A673 (cell line): ENCODE data around the gene PLCD3. TPM values are rescaled to one million over a fixed set of nuclear protein-coding genes. Genes with fewer than 3 reads are reported as not detected.

Experiments
- BruUV-seq: library from RNA; stranded (reverse); fragments of 400-500 nt; replicated peaks from 2 replicates; lab custom pipeline; 2021; lab: Mats Ljungman, UMichigan
- CTCF ChIA-PET: fragments of 300-600 bp; sonication (Branson Sonifier 250); formaldehyde crosslinking; loops from one replicate; lab custom pipeline; 2022; ENCODE audit warnings: antibody characterized with exemption; lab: Charles Lee
- POLR2A ChIA-PET: fragments of 300-600 bp; sonication (Branson Sonifier 250); formaldehyde crosslinking; loops from one replicate; lab custom pipeline; 2022; ENCODE audit warnings: antibody characterized with exemption; ENCODE audit not compliant: low non-redundant PET; lab: Charles Lee
- DNase-seq: peaks from one replicate; pipeline ENCODE4 v3.0.0-alpha.2; 2015; ENCODE audit warnings: low spot score
- H3K27ac ChIP-seq: fragments of 200-600 bp; sonication (generic); 2 replicates; pipeline ENCODE4 v1.5.1; 2016; ENCODE audit warnings: mixed run types, low read depth, mild to moderate bottlenecking, mixed read lengths, antibody characterized with exemption, low read length; ENCODE audit not compliant: poor library complexity, severe bottlenecking
- H3K27me3 ChIP-seq: fragments of 200-600 bp; sonication (generic); replicated peaks from 2 replicates; pipeline ENCODE4 v1.6.1; 2017; ENCODE audit warnings: mixed run types, low read depth, mild to moderate bottlenecking, mixed read lengths, antibody characterized with exemption, low read length; ENCODE audit not compliant: insufficient read depth, poor library complexity
- H3K36me3 ChIP-seq: fragments of 200-600 bp; sonication (generic); 2 replicates; pipeline ENCODE4 v1.6.1; 2016; ENCODE audit warnings: mixed run types, mild to moderate bottlenecking, mixed read lengths, antibody characterized with exemption, low read length; ENCODE audit not compliant: insufficient read depth, poor library complexity, severe bottlenecking
- H3K4me1 ChIP-seq: fragments of 200-600 bp; sonication (generic); 2 replicates; pipeline ENCODE4 v1.6.1; 2017; ENCODE audit warnings: mixed run types, mild to moderate bottlenecking, mixed read lengths, antibody characterized with exemption, low read length; ENCODE audit not compliant: insufficient read depth, poor library complexity, severe bottlenecking
- H3K4me3 ChIP-seq: fragments of 200-600 bp; sonication (generic); 2 replicates; pipeline ENCODE4 v1.5.1; 2016; ENCODE audit warnings: low read depth, mixed run types, mild to moderate bottlenecking, mixed read lengths, low read length; ENCODE audit not compliant: poor library complexity, severe bottlenecking
- H3K9me3 ChIP-seq: fragments of 200-600 bp; sonication (generic); 2 replicates; pipeline ENCODE4 v1.6.1; 2016; ENCODE audit warnings: mixed run types, low read depth, mild to moderate bottlenecking, mixed read lengths, antibody characterized with exemption, low read length; ENCODE audit not compliant: poor library complexity, severe bottlenecking
- CTCF ChIP-seq: fragments of 300-800, 200-600 bp; sonication (generic); conservative IDR thresholded peaks from 2 replicates; pipeline ENCODE4 v1.5.1; 2017; ENCODE audit warnings: low read depth, mild to moderate bottlenecking, antibody characterized with exemption, low read length, moderate library complexity, mixed read lengths
- EZH2 ChIP-seq: fragments of 200-600 bp; sonication (generic); IDR thresholded peaks from 2 replicates; pipeline ENCODE4 v1.6.1; 2017; ENCODE audit warnings: borderline replicate concordance, low read depth, mild to moderate bottlenecking, mixed read lengths, antibody characterized with exemption, low read length; ENCODE audit not compliant: poor library complexity, severe bottlenecking
- intact Hi-C: fragments of 100-400 bp; cut with micrococcal nuclease; formaldehyde crosslinking; loops from one replicate; pipeline ENCODE4 v1.10.0; 2022; ENCODE audit not compliant: unreplicated experiment
- total RNA-seq: library from RNA; stranded (reverse); gene quantifications from 2 replicates; pipeline ENCODE4 v1.2.3, GENCODE V29; 2021

PLCD3 gene
- total RNA-seq, 1 experiment from 2014 or later, result 12.0 TPM

- no peaks in the 10 kb centered on the region for H3K4me1 ChIP-seq
- no peak overlapping the region for H3K4me3 ChIP-seq
- no peaks in the 10 kb centered on the region for H3K9me3 ChIP-seq
- BruUV-seq, result no TSS peak
- peak; percentile 25 for DNase-seq
- H3K36me3 ChIP-seq, result peaks cover 34% of the 10 kb centered on the region
- TF ChIP-seq CTCF, result no peak
- no peak for TF ChIP-seq EZH2
- no peak overlapping the region for H3K27ac ChIP-seq
- POLR2A ChIA-PET, result no interaction called here
- H3K27me3 ChIP-seq, result no peaks in the 10 kb centered on the region
- CTCF ChIA-PET, result no interaction called here
- intact Hi-C loops, result loop anchor here (10.0 kb wide), 1 partner anchor 318 kb away; no protein-coding TSS in a partner anchor
These were observed 39.3 kb downstream of the PLCD3 start for GRCh38 chr17:45092911-45093430.

GRCh38 chr17:45091778-45092425 lies 40.4 kb downstream of the PLCD3 start:
- DNase-seq, result no peak
- Histone ChIP-seq H3K9me3 (no peaks in the 10 kb centered on the region), H3K4me3 (no peak overlapping the region), H3K27ac (no peak overlapping the region), H3K27me3 (no peaks in the 10 kb centered on the region), H3K4me1 (no peaks in the 10 kb centered on the region), H3K36me3 (peaks cover 37% of the 10 kb centered on the region)
- intact Hi-C loops, result loop anchor here (10.0 kb wide), 1 partner anchor 317 kb away; no protein-coding TSS in a partner anchor
- no TSS peak for BruUV-seq
- TF ChIP-seq EZH2 (no peak), CTCF (no peak)
- POLR2A ChIA-PET, result no interaction called here
- CTCF ChIA-PET, result no interaction called here

- Histone ChIP-seq H3K4me3 (no peak overlapping the region), H3K27me3 (no peaks in the 10 kb centered on the region), H3K9me3 (no peaks in the 10 kb centered on the region), H3K4me1 (no peaks in the 10 kb centered on the region), H3K27ac (no peak overlapping the region), H3K36me3 (peaks cover 32% of the 10 kb centered on the region)
- CTCF ChIA-PET, result no interaction called here
- intact Hi-C loops, result loop anchor here (10.0 kb wide), 1 partner anchor 316 kb away; no protein-coding TSS in a partner anchor
- DNase-seq, result no peak
- no TSS peak for BruUV-seq
- POLR2A ChIA-PET, result no interaction called here
- no peak for TF ChIP-seq EZH2
- no peak for TF ChIP-seq CTCF
These were observed 41.6 kb downstream of the PLCD3 start for GRCh38 chr17:45090711-45091110.
